Stomach (tissue), 9 donors: ENCODE data around the gene SURF2. TPM values are rescaled to one million over a fixed set of nuclear protein-coding genes. Genes with fewer than 3 reads are reported as not detected.

Experiments
- DNase-seq, 2 donors: peaks; one replicate each; pipeline versions ENCODE4 v3.0.0 to v3.0.0-alpha.2; 2013 to 2019
- H3K27ac ChIP-seq, 5 donors: fragments of 200-600 bp in 4 of 5; sonication (generic) in 4 of 5; one replicate each; pipeline ENCODE4 v1.5.1; 2013 to 2019; ENCODE audit warnings: mild to moderate bottlenecking in 1 of 5, moderate library complexity in 1 of 5
- H3K27me3 ChIP-seq, 3 donors: fragments of 200-600 bp; sonication (generic); one replicate each; pipeline ENCODE4 v1.5.1; 2017 to 2019; ENCODE audit warnings: mixed run types in 1 of 3
- H3K36me3 ChIP-seq, 4 donors: fragments of 200-600 bp; sonication (generic); 1 replicate in 3 of 4; 2 replicates in 1 of 4; pipeline ENCODE4 v1.5.1; 2016 to 2019
- H3K4me1 ChIP-seq, 4 donors: fragments of 200-600 bp; sonication (generic); one replicate each; pipeline ENCODE4 v1.5.1; 2016 to 2019
- H3K4me3 ChIP-seq, 4 donors: fragments of 200-600 bp; sonication (generic) in 3 of 4; one replicate each; pipeline ENCODE4 v1.5.1; 2016 to 2019; ENCODE audit warnings: mild to moderate bottlenecking in 1 of 4
- H3K9me3 ChIP-seq, 4 donors: fragments of 200-600 bp; sonication (generic); one replicate each; pipeline ENCODE4 v1.5.1; 2016 to 2019
- EP300 ChIP-seq: sonication (generic); formaldehyde crosslinking; IDR thresholded peaks from one replicate; pipeline ENCODE4 v1.6.1; 2017; ENCODE audit warnings: antibody characterized with exemption
- POLR2A ChIP-seq, 4 donors: fragments of 450-650 bp; IDR thresholded peaks; one replicate each; pipeline ENCODE4 v1.6.1; 2016; ENCODE audit warnings: antibody characterized with exemption in 4 of 4, control low read depth in 2 of 4, mild to moderate bottlenecking in 1 of 4, moderate library complexity in 1 of 4
- POLR2AphosphoS5 ChIP-seq, 3 donors: sonication (generic); formaldehyde crosslinking; IDR thresholded peaks; one replicate each; pipeline ENCODE4 v1.6.1; 2016; ENCODE audit warnings: antibody characterized with exemption in 3 of 3
- WGBS, 5 donors: extraction: QIAGEN DNeasy Blood & Tissue Kit in 3 of 5; methylation state at CpG; one replicate each; pipeline versions ENCODE4 v1.1.5 to v1.1.7; 2013 to 2018; 5-methylcytosine and 5-hydroxymethylcytosine counted together
- intact Hi-C: fragments of 100-400 bp; cut with DNase I; formaldehyde crosslinking; loops from one replicate; pipeline ENCODE4 v1.15.1; 2023; ENCODE audit warnings: low total_unique reads
- polyA plus RNA-seq, 3 donors: library from polyadenylated mRNA; stranded (reverse); fragments of 200-250 nt; gene quantifications; one replicate each; pipeline ENCODE4 v1.2.3, GENCODE V29; 2013
- total RNA-seq, 5 donors: library from RNA; depleted of rRNA; stranded (reverse); fragments of >200 nt; gene quantifications; one replicate each; pipeline versions ENCODE4 v1.1.0 to v1.2.3, GENCODE V29; 2014 to 2016
- TF ChIP-seq, protein P1 (sequence below), 7 experiments: fragments of 450-650 bp in 4 of 7; fragments of 200-600 bp in 3 of 7; sonication (generic) in 3 of 7; IDR thresholded peaks; one replicate each; pipeline ENCODE4 v1.5.1; 2016 to 2019; ENCODE audit warnings: antibody characterized with exemption in 7 of 7, control low read depth in 2 of 7, mild to moderate bottlenecking in 1 of 7
- donor health status: healthy with polysubstance abuse.
- donor health status: Bipolar disorder and iron deficiency.
- donor health status: healthy.

Gene SURF2
- total and polyA plus RNA-seq, 8 donors = 1.8 to 75.3 (median 33.2) TPM

DNA sequence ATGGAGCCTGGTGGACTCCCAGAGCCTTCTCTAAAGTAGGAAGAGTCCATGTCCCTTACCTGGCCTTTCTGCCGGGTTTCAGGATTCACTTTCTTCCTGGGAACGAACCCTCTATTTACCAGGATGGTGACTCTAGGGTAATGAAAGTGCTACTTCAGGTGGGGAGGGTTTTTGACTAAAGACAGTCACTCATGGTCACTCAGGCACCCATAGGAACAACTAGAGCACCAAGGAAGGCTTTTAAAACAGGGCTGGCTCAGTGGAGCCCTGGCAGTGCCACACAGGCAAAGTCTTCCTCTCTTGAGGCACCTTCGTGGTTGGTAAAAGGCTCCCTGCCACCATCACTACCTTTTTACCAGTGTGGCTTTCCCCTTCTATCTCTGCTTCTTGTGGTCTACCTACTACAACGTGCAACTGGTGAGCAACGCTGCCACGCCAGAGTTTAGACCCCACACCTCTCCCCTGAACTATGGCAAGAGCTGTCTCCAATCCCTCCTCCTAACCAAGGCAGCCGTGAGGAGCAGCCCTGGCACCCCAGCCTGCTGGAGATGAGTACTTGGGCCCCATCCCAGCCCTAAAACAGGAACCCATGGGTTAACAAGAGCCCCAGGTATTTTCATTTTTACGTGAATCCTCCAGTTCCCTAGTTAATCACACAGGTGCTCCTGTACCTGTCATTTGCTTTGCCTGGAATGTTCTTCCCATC lies 3.6 kb upstream of the SURF2 start:
- 49 to 69% (median 66%) methylated on average over 8 of the region's 8 CpGs for whole genome bisulfite sequencing, 5 donors
- TF ChIP-seq EP300 = no peak
- TF ChIP-seq, protein P1, sequence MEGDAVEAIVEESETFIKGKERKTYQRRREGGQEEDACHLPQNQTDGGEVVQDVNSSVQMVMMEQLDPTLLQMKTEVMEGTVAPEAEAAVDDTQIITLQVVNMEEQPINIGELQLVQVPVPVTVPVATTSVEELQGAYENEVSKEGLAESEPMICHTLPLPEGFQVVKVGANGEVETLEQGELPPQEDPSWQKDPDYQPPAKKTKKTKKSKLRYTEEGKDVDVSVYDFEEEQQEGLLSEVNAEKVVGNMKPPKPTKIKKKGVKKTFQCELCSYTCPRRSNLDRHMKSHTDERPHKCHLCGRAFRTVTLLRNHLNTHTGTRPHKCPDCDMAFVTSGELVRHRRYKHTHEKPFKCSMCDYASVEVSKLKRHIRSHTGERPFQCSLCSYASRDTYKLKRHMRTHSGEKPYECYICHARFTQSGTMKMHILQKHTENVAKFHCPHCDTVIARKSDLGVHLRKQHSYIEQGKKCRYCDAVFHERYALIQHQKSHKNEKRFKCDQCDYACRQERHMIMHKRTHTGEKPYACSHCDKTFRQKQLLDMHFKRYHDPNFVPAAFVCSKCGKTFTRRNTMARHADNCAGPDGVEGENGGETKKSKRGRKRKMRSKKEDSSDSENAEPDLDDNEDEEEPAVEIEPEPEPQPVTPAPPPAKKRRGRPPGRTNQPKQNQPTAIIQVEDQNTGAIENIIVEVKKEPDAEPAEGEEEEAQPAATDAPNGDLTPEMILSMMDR (IDR thresholded peaks at IDR 0.05) = no peak
- TF ChIP-seq POLR2AphosphoS5 (IDR thresholded peaks at IDR 0.05) = no peak
- TF ChIP-seq POLR2A (IDR thresholded peaks at IDR 0.05) = no peak
- Histone ChIP-seq H3K27me3 (no peaks in the 10 kb centered on the region), H3K9me3 (no peaks in the 10 kb centered on the region), H3K27ac (no peak overlapping the region), H3K36me3 (peaks cover 42 to 59% (median 56%) of the 10 kb centered on the region in 4 donors), H3K4me1 (peaks cover 33 to 57% (median 52%) of the 10 kb centered on the region in 4 donors), H3K4me3 (no peak overlapping the region)
- no peak for DNase-seq
- intact Hi-C loops = no loop called here

DNA sequence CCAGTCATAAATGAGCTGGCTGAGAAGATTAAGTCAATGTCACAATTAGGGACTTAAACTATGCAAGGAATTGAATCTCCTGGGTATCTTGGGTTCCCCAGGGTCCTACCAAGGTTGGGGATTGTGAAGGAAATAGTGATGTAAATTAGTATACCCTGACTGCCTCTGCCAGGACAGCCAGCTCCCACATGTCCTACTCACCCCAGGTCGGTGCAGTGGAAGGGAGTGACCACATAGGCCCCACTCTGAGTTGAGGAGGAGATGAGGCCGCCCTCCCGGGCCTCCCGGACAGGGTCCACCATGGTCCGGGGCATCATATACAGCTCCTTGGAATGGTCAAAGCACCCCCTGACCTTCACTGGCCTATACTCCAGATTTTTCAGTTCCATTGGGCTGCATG lies 2.8 kb upstream of the SURF2 start:
- no peak for DNase-seq
- Histone ChIP-seq H3K4me3 (no peak overlapping the region), H3K9me3 (no peaks in the 10 kb centered on the region), H3K27ac (no peak overlapping the region), H3K36me3 (peaks cover 42 to 59% (median 57%) of the 10 kb centered on the region in 4 donors), H3K27me3 (no peaks in the 10 kb centered on the region), H3K4me1 (peaks cover 34 to 64% (median 56%) of the 10 kb centered on the region in 4 donors)
- intact Hi-C loops = no loop called here
- TF ChIP-seq, protein P1 (IDR thresholded peaks at IDR 0.05) = no peak
- TF ChIP-seq EP300 (no peak), POLR2AphosphoS5 (IDR thresholded peaks at IDR 0.05) (no peak)
- WGBS, 5 donors = 71 to 87% (median 79%) methylated on average over 1 to 5 of the region's 5 CpGs

- Histone ChIP-seq H3K9me3 (no peaks in the 10 kb centered on the region), H3K27ac (no peak overlapping the region), H3K27me3 (no peaks in the 10 kb centered on the region), H3K4me3 (peak overlapping the region in 1 of 4 donors; percentile 97), H3K4me1 (peaks cover 28 to 64% (median 55%) of the 10 kb centered on the region in 4 donors), H3K36me3 (peaks cover 38 to 62% (median 55%) of the 10 kb centered on the region in 4 donors)
- intact Hi-C loops = no loop called here
- TF ChIP-seq POLR2AphosphoS5 (IDR thresholded peaks at IDR 0.05) (no peak), POLR2A (IDR thresholded peaks at IDR 0.05) (no peak), EP300 (no peak)
- TF ChIP-seq, protein P1 (IDR thresholded peaks at IDR 0.05) = no peak
- 80 to 94% (median 86%) methylated on average over 2 to 7 of the region's 7 CpGs for WGBS, 5 donors
- DNase-seq = no peak
Measured at GRCh38 chr9:133354766-133355165, 1.6 kb upstream of the SURF2 start.

GRCh38 chr9:133355881-133356357 lies 431 bp upstream of the SURF2 start:
- TF ChIP-seq, protein P1 (IDR thresholded peaks at IDR 0.05) = no peak
- TF ChIP-seq POLR2A (IDR thresholded peaks at IDR 0.05) = no peak
- no peak for TF ChIP-seq EP300
- TF ChIP-seq POLR2AphosphoS5 (IDR thresholded peaks at IDR 0.05) = no peak
- Histone ChIP-seq H3K4me3 (peak overlapping the region; percentile 85 to 97 (median 92)), H3K9me3 (no peaks in the 10 kb centered on the region), H3K27me3 (no peaks in the 10 kb centered on the region), H3K36me3 (peaks cover 30 to 62% (median 55%) of the 10 kb centered on the region in 4 donors), H3K4me1 (peaks cover 30 to 70% (median 61%) of the 10 kb centered on the region in 4 donors), H3K27ac (peak overlapping the region; percentile 42 to 92 (median 81))
- intact Hi-C loops = no loop called here
- 0 to 1% (median 0%) methylated on average over 14 to 31 of the region's 31 CpGs for WGBS, 5 donors
- no peak for DNase-seq
